Upper lobe of right lung (tissue), 1 donor: Measurements from ENCODE around the gene GHRHR. TPM values are rescaled to one million over a fixed set of nuclear protein-coding genes. Genes with fewer than 3 reads are reported as not detected.

ENCODE experiments used
- ATAC-seq: fragments of 200-7000 bp; cut with Tn5 transposase; one replicate; pipeline ENCODE4 v1.9.1; 2020; ENCODE audit warnings: mild to moderate bottlenecking, moderate library complexity
- DNase-seq: peaks from one replicate; pipeline ENCODE4 v3.0.0-alpha.2; 2020
- H3K27ac ChIP-seq: fragments of 200-600 bp; one replicate; pipeline ENCODE4 v1.8.0; 2022
- H3K27me3 ChIP-seq: fragments of 200-600 bp; one replicate; pipeline ENCODE4 v1.8.0; 2022; ENCODE audit warnings: mild to moderate bottlenecking
- H3K36me3 ChIP-seq: fragments of 200-600 bp; one replicate; pipeline ENCODE4 v1.8.0; 2022
- H3K4me1 ChIP-seq: fragments of 200-600 bp; one replicate; pipeline ENCODE4 v1.8.0; 2022
- H3K4me3 ChIP-seq: fragments of 200-600 bp; one replicate; pipeline ENCODE4 v1.8.0; 2022; ENCODE audit warnings: mild to moderate bottlenecking
- H3K9me3 ChIP-seq: fragments of 200-600 bp; one replicate; pipeline ENCODE4 v1.8.0; 2022
- CTCF ChIP-seq: fragments of 200-600 bp; IDR thresholded peaks from one replicate; pipeline ENCODE4 v1.8.0; 2022; ENCODE audit warnings: antibody characterized with exemption
- intact Hi-C: fragments of 100-400 bp; cut with DNase I; formaldehyde crosslinking; loops from one replicate; pipeline ENCODE4 v1.11.0; 2022
- total RNA-seq: library from RNA; stranded (reverse); fragmentation: NEBNext Ultra II Directional; extraction: Animal tissue kit (Norgen Biotek cat#: 25700); gene quantifications from one replicate; pipeline ENCODE4 v1.2.1, GENCODE V29; 2021
- donor health status: DM: no; HTN: yes; CAD: no; lungs with severe emphysema.

Gene GHRHR
- total RNA-seq, 1 donor from 2014 or later: not detected

- intact Hi-C loops: no loop called here
- no peak for ATAC-seq
- H3K36me3 ChIP-seq: no peaks in the 10 kb centered on the region
- no peak for DNase-seq
- H3K4me1 ChIP-seq: no peaks in the 10 kb centered on the region
- no peaks in the 10 kb centered on the region for H3K9me3 ChIP-seq
- H3K27me3 ChIP-seq: no peaks in the 10 kb centered on the region
- TF ChIP-seq CTCF: no peak
- no peak overlapping the region for H3K4me3 ChIP-seq
- no peak overlapping the region for H3K27ac ChIP-seq
These were observed 8.8 kb upstream of the GHRHR start for GRCh38 chr7:30954914-30955313.

- DNase-seq: no peak
- no peak overlapping the region for H3K27ac ChIP-seq
- H3K4me3 ChIP-seq: no peak overlapping the region
- H3K4me1 ChIP-seq: no peaks in the 10 kb centered on the region
- H3K9me3 ChIP-seq: no peaks in the 10 kb centered on the region
- no peaks in the 10 kb centered on the region for H3K27me3 ChIP-seq
- intact Hi-C loops: no loop called here
- H3K36me3 ChIP-seq: no peaks in the 10 kb centered on the region
- ATAC-seq: no peak
- no peak for TF ChIP-seq CTCF
These were observed 7.0 kb upstream of the GHRHR start for GRCh38 chr7:30956704-30957103.

- Histone ChIP-seq H3K4me1 (no peaks in the 10 kb centered on the region), H3K36me3 (no peaks in the 10 kb centered on the region), H3K27me3 (no peaks in the 10 kb centered on the region), H3K4me3 (no peak overlapping the region), H3K9me3 (no peaks in the 10 kb centered on the region), H3K27ac (no peak overlapping the region)
- DNase-seq: no peak
- TF ChIP-seq CTCF: no peak
- ATAC-seq: no peak
- intact Hi-C loops: no loop called here
These were observed 1.6 kb downstream of the GHRHR start for GRCh38 chr7:30965372-30965771.

GRCh38 chr7:30965883-30966282 lies 2.1 kb downstream of the GHRHR start:
- ATAC-seq: no peak
- Histone ChIP-seq H3K4me3 (no peak overlapping the region), H3K9me3 (no peaks in the 10 kb centered on the region), H3K27ac (no peak overlapping the region), H3K36me3 (no peaks in the 10 kb centered on the region), H3K27me3 (no peaks in the 10 kb centered on the region), H3K4me1 (no peaks in the 10 kb centered on the region)
- no peak for TF ChIP-seq CTCF
- no peak for DNase-seq
- intact Hi-C loops: no loop called here

- Histone ChIP-seq H3K36me3 (no peaks in the 10 kb centered on the region), H3K27me3 (no peaks in the 10 kb centered on the region), H3K4me3 (no peak overlapping the region), H3K4me1 (no peaks in the 10 kb centered on the region), H3K27ac (no peak overlapping the region), H3K9me3 (no peaks in the 10 kb centered on the region)
- no peak for DNase-seq
- no peak for TF ChIP-seq CTCF
- intact Hi-C loops: no loop called here
- ATAC-seq: no peak
These were observed 4.5 kb downstream of the GHRHR start for GRCh38 chr7:30968294-30968693.
